Activated naive CD4-positive, alpha-beta T cell treated with anti-CD3 and anti-CD28 coated beads, Interleukin-2, amount 50 U/mL, for 16 hours (primary cell): ENCODE results near the gene XRN1.
"Not testable (repeated sequence)": the region's sequence is repeated elsewhere in the genome, so short reads cannot be mapped to it uniquely, and the experiment has no call there.

Experiments used
- DNase-seq: peaks from one replicate; pipeline ENCODE4 v3.0.0-alpha.2; 2020

The XRN1 gene

DNA sequence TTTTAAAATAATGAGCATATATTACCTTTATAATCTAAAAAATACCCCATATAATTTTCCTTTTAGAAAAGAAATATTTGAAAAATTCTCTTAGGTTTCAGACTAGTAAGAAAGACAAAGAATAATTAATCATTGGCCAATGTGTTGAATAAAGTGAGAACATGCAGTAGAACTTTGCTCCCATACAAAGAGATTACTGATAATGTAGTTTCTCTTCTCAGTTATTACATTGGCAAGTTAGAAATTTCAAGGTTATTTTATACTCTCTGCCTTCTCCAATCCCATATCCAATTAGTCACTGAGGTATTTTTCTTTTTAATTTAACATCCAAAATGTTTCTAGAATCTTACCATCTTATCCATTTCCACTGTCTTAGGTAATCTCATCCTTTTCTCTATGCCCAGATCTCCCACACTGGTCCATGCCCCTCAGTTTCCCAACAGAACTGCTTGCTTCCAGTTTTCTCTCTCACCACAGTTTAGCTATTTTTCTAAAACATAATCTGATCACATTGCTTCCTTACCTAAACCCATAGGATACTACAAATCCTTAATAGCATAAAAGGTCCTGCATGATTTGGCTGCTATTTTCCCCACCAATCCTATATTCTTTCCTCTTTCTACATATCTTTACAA, 10.8 kb downstream of the XRN1 start:
- DNase-seq: no peak

DNA sequence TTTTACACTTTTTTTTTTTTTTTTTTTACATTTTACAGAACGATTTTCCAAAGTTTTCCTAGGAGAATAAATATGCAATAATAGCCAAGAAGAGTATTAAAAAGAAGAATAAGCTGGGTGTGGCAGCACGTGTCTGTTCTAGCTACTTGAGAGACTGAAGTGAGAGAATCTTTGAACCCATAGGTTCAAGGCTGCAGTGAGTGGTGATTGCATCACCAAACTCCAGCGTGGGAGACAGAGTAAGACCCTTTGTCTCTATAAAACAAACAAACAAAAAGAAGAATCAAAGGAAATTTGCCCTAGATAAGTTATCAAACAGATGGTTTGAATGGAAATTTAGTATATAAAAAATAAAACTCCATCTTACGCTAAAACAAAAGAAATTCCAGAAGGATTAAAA, 13.3 kb downstream of the XRN1 start:
- no peak for DNase-seq

GRCh38 chr3:142433110-142433509, 14.7 kb downstream of the XRN1 start:
- no peak for DNase-seq

GRCh38 chr3:142429582-142429981, 18.3 kb downstream of the XRN1 start:
- DNase-seq: no peak

GRCh38 chr3:142424754-142425153, 23.1 kb downstream of the XRN1 start:
- DNase-seq: no peak

GRCh38 chr3:142418926-142419592, 28.8 kb downstream of the XRN1 start:
- DNase-seq: no peak

DNA sequence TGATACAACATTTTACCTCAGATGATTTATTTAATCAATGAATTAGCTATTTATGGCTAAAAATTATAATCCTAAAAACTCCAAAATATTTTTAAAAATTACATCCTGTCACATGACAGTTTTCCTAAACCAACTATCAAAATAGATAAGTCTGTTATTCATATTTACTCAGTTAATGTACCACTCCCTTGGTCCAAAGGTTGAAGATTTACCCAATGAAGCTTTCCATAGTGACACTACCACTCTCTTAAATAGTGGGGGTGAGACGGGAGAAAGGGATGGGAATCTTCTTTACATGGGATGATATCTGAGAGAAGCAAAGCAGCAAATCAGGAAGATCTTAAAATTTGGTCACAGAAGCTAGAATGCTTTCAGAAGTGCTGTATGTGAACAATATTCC, 30.5 kb downstream of the XRN1 start:
- no peak for DNase-seq

- not testable (repeated sequence) for DNase-seq
Measured at GRCh38 chr3:142400537-142400936, 47.3 kb downstream of the XRN1 start.

DNA sequence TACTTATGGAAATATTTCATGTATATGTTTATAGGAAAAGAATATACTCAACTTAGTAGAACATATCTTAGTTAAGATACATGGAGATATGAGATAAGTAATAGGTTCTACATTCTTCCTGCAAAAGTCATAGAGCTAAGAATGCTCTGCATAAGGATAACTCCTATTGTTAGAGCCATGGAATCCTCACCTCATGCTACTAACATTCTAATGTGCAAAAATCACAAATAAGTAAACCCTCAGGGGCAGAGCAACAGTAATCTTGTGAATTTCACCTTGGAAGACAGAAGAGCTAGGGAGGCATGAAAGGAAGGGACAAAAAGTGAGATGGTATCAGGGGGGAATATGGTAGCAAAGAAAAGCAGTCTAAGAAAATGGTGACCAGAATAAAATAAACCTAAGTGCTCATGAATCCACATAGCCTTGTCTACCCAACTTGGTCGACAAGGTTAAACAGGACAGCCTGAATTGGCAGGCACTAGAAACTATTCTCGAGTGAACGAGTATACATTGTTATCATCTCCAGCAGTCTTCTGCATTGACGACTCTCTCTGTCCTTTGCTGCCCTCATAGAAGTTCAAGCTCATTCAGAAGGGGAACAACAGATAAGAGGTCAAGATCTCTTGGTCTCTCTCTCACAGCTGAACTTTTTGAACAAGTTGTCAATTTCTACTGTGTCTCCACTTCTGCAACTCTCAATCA, 52.8 kb downstream of the XRN1 start:
- no peak for DNase-seq

DNA sequence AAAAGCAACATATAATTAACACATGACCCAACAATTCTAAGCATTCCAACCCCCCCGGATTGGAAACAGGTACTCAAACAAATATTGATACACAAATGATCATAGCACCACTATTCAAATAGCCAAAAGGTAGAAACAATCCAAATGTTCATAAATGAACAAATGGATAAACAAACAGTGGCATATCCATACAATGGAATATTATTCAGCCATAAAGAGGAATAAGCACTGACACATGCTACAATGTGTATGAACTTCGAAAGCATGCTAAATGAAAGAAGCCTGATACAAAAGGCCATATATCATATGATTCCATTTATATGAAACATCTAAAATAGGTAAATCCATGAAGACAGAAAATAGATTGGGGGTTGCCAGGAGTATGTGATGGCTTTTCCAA, 62.8 kb downstream of the XRN1 start:
- DNase-seq: no peak

DNA sequence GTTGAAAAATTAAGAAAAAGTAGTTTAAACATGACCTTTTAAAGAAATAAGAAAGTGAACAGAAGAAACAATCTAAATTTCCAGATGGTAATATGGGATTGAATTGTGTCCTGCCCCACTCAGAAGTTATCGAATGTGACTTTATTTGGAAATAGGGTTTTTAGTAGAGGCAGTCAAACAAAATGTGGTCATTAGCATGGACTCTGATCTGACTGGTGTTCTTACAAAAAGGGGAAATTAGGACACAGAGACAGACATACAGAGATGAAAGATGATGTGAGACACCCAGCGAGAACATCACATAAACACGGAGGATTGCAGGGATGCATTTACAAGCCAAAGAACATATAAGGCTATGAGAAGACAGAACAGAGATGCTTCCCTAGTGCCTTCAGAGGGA, 73.2 kb downstream of the XRN1 start:
- no peak for DNase-seq

DNA sequence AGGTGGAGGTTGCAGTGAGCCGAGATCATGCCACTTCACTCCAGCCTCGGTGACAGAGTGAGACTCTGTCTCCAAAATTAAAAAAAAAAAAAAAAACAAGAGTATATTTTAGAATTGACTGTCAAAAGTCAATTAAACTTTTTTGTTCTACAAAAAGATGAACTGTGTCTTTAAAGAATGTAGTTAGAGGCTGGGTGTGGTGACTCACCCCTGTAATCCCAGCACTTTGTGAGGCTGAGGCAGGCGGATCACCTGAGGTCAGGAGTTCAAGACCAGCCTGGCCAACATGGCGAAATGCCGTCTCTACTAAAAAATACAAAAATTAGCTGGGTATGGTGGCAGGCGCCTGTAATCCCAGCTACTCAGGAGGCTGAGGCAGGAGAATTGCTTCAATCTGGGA, 78.3 kb downstream of the XRN1 start:
- not testable (repeated sequence) for DNase-seq

DNA sequence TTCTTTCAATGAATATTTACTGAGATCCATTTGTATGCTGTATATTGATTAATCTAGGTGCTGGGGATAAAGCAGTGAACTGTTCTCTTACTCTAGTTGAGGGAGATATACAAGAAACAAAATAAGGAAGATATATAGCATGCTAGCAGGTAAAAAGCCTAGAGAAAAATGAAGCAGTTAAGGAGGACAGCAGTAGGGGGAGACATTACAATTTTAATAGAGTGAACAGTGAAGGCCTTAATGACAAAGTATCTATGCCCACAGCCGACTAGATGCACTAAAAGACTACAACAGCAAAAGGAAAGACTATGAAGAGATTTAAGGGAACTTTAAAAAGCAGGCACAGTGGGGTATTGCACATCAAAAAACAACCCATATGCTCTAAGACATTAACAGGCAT, 81.4 kb downstream of the XRN1 start:
- no peak for DNase-seq

DNA sequence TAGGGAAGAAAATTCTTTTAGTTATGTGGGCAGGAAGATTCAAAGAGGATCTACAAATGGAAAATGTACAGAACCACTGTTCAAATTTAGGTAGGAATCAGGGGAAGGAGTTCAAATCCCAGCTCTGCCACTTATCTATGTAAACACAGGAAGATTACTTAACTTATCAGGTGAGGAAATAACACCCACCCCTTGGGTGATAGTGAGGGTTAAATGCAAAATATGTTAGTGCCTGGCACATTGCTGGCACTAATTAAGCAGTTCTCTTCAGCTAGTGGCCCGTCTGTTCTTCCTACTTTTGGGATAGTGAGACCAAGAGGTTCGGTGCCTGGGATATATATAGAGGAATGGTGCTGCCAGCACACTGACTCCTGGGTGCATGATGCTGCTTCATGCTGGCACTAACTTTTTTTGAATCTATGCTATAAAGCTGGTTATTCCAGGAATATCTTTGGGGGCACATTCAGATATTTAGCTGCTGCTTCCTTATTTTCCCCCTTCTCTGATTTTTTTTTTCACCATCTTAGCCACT, 83.8 kb downstream of the XRN1 start:
- no peak for DNase-seq

DNA sequence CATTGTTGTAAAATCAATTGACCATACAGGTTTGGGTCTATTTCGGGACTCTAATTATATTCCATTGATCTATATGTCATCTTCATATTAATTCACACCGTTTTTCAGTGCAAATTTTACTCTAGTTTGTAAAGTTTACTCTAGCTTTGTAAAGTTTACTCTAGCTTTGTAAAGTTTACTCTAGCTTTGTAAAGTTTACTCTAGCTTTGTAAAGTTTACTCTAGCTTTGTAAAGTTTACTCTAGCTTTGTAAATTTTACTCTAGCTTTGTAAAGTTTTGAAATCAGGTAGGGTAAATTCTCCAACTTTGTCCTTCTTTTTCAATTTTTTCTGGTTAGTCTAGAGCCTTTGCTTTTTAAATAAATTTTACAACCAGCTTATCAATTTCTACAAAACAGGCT, 84.4 kb downstream of the XRN1 start:
- DNase-seq: not testable (repeated sequence)

DNA sequence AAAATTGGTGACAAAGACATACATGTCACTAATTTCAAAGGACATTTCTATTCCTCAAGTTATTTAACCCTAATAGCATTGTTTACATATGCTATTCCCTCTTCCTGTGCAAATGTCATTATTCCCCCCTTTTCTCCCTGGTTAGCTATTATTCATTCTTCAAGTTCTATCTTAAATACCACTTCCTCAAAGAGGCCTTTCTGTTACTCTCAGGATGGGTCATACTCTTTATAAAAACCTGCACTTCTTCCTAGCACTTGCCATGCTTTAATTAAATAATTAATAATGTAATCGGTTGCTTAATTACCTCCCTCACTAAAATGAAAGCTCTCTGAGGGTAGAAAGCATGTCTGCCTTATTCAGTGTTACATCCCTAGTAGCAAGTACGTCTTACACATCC, 88.5 kb downstream of the XRN1 start:
- DNase-seq: no peak

DNA sequence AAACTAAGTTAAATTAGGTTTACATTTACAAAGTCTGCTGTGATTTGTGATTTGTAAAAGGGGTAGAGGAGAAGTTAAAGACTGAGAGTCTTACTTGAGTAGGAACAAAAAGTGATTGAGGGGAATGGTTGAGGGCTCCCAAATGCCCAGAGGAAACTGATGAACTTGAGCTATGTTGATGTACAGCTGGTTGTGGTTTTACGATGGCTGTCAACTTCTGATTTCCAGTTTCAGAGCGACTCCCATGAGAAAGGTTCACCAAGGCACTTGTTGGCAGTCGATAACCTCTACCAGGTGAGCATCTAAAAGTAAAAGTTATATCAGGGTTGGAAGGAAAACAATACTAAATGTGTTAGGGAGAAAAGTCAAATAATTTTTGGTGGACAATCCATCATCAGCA, 91.0 kb downstream of the XRN1 start:
- DNase-seq: no peak

DNA sequence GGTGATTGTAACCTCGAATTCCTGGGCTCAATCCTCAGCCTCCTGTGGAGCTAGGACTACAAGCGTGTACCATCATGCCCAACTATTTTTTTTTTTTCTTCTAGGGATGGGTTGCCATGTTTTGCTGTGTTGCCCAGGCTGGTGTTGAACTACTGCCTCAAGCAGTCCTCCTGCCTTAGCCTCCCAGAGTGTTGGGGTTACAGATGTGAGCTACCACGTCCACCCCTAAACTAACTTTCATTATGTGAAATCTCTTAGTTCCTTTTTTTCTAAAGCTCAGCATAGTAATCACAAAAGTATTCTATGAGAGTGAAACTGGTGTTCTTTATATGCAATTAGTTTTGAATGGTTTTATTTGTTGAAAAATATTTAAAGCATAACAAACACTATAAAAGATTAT, 92.1 kb downstream of the XRN1 start:
- DNase-seq: no peak

GRCh38 chr3:142354076-142354475, 93.8 kb downstream of the XRN1 start:
- DNase-seq: no peak

DNA sequence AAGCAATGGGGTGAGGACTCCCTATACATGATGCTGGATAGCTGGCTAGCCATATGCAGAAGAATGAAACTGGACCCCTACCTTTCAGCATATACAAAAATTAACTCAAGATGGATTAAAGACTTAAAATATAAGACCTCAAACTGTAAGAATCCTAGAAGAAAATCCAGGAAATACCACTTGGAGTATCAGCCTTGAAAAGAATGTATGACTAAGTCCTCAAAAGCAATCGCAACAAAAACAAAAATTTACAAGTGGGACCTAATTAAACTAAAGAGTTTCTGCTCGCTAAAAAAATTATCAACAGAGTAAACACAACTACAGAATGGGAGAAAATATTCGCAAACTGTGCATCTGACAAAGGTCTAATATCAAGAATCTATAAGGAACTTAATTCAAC, 94.3 kb downstream of the XRN1 start:
- DNase-seq: no peak

DNA sequence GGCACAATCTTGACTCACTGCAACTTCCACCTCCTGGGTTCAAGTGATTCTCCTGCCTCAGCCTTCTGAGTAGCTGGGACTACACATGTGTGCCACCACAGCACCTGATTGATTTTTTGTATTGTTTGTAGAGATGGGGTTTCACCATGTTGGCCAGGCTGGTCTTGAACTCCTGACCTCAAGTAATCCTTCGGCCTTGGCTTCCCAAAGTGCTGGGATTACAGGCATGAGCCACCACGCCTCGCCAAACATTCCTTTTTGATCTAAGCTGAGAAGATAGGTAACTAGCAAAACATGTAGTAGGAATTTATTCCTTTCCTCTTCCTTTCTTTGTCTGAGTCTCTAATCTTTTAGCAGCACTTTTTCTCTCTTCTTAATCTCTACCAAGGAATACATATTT, 95.1 kb downstream of the XRN1 start:
- DNase-seq: not testable (repeated sequence)

- DNase-seq: no peak
Measured at GRCh38 chr3:142348460-142348859, 99.4 kb downstream of the XRN1 start.

DNA sequence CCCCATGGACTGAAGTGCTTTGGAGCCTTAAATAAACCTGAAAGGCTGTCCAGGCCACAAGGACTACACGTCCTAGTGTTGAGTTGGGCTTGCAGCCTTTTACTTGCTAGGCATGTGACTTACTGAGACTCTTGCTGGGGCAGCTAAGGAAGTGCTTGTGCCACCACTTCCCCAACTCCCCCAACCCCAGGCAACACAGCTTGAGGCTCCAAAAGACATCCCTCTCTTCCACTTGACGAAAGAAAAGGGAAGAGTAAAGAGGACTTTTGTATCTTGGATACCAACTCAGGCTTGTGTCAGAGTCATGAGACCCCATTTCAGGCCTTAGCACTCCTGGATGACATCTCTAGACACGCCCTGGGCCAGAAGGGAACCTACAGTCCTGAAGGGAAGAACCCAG, 109.8 kb downstream of the XRN1 start:
- no peak for DNase-seq

DNA sequence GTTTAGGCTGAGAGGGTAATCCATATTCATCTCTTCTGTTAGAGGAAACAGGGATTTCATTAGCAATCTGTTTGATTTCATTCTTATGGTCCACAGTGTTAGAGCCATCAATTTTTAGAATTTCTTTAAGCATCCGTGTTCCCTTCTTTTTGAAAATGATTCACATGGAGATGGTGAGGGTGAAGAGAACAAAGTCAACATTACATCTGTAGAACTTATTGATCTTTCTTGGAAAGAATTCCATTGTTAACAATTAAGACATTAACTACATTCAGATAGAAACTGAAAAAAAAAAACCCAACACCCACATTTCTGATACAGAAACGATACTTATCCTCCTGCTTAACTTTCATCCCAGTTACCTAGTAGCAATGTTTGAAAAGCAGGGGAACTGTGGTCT, 115.4 kb downstream of the XRN1 start:
- DNase-seq: no peak
